ENCODE measurements around the gene TWIST1. TPM values are rescaled to one million over a fixed set of nuclear protein-coding genes. Genes with fewer than 3 reads are reported as not detected.

The TWIST1 gene
- polyA plus RNA-seq, 3 donors from 2014 or later = not detected

Other genes starting within 250 kb of the TWIST1 start
- not detected for gene FERD3L, start 27.8 kb upstream of the TWIST1 start, polyA plus RNA-seq

Data from immature natural killer cell (primary cell).